Measurements from ENCODE around the gene TMEM263.

DNA sequence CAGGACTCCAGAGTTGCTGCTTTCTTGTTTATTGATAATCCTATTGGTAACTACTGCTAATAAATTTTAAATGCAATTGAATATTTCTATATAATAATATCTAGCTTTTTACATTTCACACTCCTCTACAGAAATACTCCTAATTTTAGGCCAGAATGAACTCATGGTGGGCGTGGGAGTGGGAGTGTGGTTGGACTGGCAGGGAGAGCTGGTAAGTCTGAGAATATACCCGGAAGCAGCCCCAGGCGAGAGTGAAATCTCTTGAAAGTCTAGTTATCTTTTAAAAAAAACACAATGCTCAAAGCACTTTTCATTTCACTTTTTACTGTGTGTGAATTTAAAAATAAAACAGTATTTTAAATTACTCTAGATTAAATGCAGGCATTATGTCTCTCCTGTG lies 4.7 kb downstream of the TMEM263 start:
- TF ChIP-seq POLR2A (IDR thresholded peaks at IDR 0.05) (no peak), POLR2AphosphoS5 (IDR thresholded peaks at IDR 0.05) (no peak), EP300 (IDR thresholded peaks at IDR 0.05) (no peak)
- TF ChIP-seq, protein P1, sequence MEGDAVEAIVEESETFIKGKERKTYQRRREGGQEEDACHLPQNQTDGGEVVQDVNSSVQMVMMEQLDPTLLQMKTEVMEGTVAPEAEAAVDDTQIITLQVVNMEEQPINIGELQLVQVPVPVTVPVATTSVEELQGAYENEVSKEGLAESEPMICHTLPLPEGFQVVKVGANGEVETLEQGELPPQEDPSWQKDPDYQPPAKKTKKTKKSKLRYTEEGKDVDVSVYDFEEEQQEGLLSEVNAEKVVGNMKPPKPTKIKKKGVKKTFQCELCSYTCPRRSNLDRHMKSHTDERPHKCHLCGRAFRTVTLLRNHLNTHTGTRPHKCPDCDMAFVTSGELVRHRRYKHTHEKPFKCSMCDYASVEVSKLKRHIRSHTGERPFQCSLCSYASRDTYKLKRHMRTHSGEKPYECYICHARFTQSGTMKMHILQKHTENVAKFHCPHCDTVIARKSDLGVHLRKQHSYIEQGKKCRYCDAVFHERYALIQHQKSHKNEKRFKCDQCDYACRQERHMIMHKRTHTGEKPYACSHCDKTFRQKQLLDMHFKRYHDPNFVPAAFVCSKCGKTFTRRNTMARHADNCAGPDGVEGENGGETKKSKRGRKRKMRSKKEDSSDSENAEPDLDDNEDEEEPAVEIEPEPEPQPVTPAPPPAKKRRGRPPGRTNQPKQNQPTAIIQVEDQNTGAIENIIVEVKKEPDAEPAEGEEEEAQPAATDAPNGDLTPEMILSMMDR (IDR thresholded peaks at IDR 0.05), result no peak

Measured in gastroesophageal sphincter (tissue), 3 donors.